ENCODE measurements around the gene STOML2. TPM values are rescaled to one million over a fixed set of nuclear protein-coding genes. Genes with fewer than 3 reads are reported as not detected.
"Not testable (repeated sequence)": the region's sequence is repeated elsewhere in the genome, so short reads cannot be mapped to it uniquely, and the experiment has no call there.

The STOML2 gene, protein sequence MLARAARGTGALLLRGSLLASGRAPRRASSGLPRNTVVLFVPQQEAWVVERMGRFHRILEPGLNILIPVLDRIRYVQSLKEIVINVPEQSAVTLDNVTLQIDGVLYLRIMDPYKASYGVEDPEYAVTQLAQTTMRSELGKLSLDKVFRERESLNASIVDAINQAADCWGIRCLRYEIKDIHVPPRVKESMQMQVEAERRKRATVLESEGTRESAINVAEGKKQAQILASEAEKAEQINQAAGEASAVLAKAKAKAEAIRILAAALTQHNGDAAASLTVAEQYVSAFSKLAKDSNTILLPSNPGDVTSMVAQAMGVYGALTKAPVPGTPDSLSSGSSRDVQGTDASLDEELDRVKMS
- total RNA-seq: 199 and 234 TPM in 2 replicates

- peak; percentile 93 to 97 for DNase-seq (ENCODE audit: low read depth in 2 of 2)
These were observed at the start of gene STOML2 for GRCh38 chr9:35102769-35103659. Gene STOML2 (minus strand): TSS chr9:35103131. CDS start chr9:35103094, 37 bp downstream.

- DNase-seq (ENCODE audit: low read depth in 2 of 2): not testable (repeated sequence)
These were observed 45.1 kb upstream of the STOML2 start for GRCh38 chr9:35147941-35148563.

- DNase-seq (ENCODE audit: low read depth in 2 of 2): no peak
These were observed 39.1 kb upstream of the STOML2 start for GRCh38 chr9:35142037-35142436.

DNA sequence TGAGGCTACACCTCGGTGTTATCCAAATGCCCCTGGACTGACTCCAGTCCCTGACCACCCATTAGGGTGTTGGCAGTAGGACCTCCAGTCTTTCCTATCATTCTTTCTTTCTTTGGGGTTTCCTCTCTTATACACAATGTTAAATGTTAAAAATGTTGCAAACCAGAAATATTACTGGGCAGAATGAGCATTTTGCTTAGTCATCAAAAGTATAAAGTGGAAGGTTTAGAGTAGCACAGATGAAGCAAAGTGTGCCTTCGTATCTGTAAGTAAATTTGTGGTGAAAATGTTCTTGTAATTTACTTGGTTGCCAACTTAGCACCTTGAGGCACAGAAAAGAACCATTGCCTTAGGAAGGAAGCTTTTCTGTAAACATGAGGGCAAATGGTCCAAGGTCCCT lies 37.2 kb upstream of the STOML2 start:
- no peak for DNase-seq (ENCODE audit: low read depth in 2 of 2)

DNA sequence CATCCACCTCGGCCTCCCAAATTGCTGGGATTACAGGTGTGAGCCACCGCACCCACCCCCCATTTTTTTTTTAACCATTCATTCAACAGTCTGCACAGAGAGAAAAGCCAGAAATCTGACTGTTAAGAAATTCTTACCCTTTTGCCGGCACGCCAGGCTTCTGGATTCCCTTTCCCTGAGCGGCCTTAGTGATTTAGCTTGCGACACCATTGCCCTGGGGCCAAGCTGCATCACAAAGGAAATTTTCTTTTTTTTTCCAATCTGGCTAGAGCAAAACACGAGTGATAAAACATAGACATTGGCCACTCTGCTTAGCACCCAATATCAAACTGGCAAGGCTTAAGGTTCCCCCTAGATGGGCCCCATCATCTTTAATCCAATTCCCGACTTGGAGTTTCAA lies 33.9 kb upstream of the STOML2 start:
- no peak for DNase-seq (ENCODE audit: low read depth in 2 of 2)

DNA sequence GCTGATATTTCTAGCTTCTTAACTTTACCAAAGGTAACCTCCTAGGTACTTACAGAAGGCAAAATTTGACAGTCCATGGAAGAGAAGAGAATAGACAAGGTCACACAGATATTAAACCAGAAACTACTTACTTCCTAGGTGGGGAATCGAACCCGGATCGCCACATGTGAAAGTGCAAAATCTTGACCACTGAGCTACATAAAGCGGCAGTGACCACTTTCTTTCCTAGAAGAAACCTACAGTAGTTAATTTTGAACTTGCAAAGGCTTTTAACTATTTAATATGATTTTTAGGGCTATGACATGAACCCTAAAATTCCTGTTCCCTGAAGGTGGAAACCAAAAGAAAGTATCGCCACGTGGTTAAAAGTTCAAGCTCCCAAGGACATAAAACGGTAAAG lies 33.1 kb upstream of the STOML2 start:
- DNase-seq (ENCODE audit: low read depth in 2 of 2): no peak

GRCh38 chr9:35134920-35135319 lies 32.0 kb upstream of the STOML2 start:
- no peak for DNase-seq (ENCODE audit: low read depth in 2 of 2)

GRCh38 chr9:35116898-35117551 lies 14.1 kb upstream of the STOML2 start:
- peak; percentile 80 to 93 for DNase-seq (ENCODE audit: low read depth in 2 of 2)

- DNase-seq (ENCODE audit: low read depth in 2 of 2): no peak
These were observed 13.6 kb upstream of the STOML2 start for GRCh38 chr9:35116539-35116897.

- peak; percentile 81 to 96 for DNase-seq (ENCODE audit: low read depth in 2 of 2)
These were observed 13.0 kb upstream of the STOML2 start, which contains the start of gene ATOSB for GRCh38 chr9:35115680-35116538. Gene ATOSB (minus strand): TSS chr9:35115862. CDS start chr9:35108274, 7,588 bp downstream.

DNA sequence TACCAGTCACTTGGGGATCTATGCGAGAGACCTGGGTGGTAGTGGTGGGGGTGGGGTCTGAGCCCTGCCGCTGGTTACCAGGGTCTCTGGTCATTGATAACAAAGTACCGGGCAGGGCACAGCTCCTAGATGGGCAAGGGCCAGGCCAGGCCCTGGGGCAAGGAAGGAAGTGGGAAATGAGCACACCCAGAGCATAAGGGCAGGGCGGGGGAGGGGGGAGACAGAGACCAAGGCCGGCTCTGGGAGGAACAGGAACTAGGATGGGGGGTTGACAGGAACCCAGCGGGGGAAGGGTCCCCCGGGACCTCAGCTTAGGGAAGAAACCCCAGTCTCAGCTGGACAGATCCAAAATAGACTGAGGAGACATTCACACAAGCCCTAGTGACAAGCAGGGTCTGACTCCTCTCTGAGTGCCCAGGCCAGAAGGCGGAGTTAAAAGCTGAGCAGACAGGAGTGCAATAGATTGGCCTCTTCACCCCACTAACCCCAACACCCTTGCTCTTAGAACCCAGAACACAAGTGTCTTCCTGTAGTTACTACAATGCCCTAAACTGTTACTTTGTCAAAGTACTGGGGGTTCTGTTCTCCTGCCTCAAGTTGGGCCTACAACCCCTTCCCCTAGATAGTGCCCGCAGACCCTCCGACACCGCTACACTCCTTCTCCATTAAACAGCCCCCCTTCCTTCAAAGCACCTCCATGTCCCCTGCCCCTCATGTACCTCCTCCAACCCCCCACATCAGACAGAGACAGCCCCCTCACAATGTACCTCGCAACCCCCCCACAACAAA lies 12.1 kb upstream of the STOML2 start:
- peak in 1 of 2 donors; percentile 53 for DNase-seq (ENCODE audit: low read depth in 2 of 2)

- peak in 1 of 2 donors; percentile 91 for DNase-seq (ENCODE audit: low read depth in 2 of 2)
These were observed 11.3 kb upstream of the STOML2 start for GRCh38 chr9:35114113-35114839.

GRCh38 chr9:35112257-35113020 lies 9.5 kb upstream of the STOML2 start:
- peak in 1 of 2 donors; percentile 60 for DNase-seq (ENCODE audit: low read depth in 2 of 2)

GRCh38 chr9:35111001-35111933 lies 8.3 kb upstream of the STOML2 start:
- DNase-seq (ENCODE audit: low read depth in 2 of 2): peak; percentile 97 to 99

DNA sequence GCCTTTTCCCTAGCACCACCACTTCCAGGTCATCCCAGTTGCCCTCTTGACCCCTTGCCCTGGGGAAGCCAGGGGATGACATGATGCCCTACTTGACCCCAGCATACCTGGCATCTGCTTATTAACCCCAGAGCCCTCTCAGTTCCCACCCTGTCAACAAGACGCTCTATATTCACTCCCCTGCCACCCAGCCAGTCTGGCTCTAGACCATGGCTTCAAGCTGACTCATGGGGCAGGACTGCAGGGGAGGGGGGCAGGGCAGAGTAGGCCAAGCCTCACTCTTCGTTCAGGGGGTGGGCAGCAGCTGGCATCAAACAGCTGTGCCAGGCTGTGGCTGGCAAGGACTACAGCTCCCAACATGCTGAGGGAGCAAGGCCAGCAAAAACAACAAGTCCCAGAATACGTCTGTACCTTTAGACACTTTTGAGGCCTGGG lies 7.4 kb upstream of the STOML2 start:
- peak in 1 of 2 donors; percentile 81 for DNase-seq (ENCODE audit: low read depth in 2 of 2)

- DNase-seq (ENCODE audit: low read depth in 2 of 2): no peak
These were observed 6.1 kb upstream of the STOML2 start for GRCh38 chr9:35108946-35109575.

- no peak for DNase-seq (ENCODE audit: low read depth in 2 of 2)
These were observed 5.5 kb upstream of the STOML2 start for GRCh38 chr9:35108461-35108860.
